ENCODE data around the gene ZNF536. TPM values are rescaled to one million over a fixed set of nuclear protein-coding genes. Genes with fewer than 3 reads are reported as not detected.

The ZNF536 gene
- total RNA-seq, 1 experiment from 2014 or later: 0.35 TPM

- ChIA-PET CTCF (no interaction called here), POLR2A (no interaction called here)
- Mint-ChIP-seq H3K27me3 (ENCODE audit: low read depth) (peaks cover 11% of the 10 kb centered on the region), H3K4me3 (no peak overlapping the region), H3K27ac (no peak overlapping the region), H3K4me1 (peaks cover 41% of the 10 kb centered on the region), H3K9me3 (no peaks in the 10 kb centered on the region), H3K36me3 (no peaks in the 10 kb centered on the region)
- no peak for ATAC-seq
- TF ChIP-seq ZNF671 (CRISPR knock-in tag; IDR thresholded peaks at IDR 0.05) (no peak), IRF1 (CRISPR knock-in tag; IDR thresholded peaks at IDR 0.05) (no peak), IRF2 (CRISPR knock-in tag; IDR thresholded peaks at IDR 0.05; ENCODE audit: borderline replicate concordance, low read depth) (no peak), ZNF281 (CRISPR knock-in tag; IDR thresholded peaks at IDR 0.05) (no peak), GABPB1 (CRISPR knock-in tag; IDR thresholded peaks at IDR 0.05) (no peak), CDX4 (CRISPR knock-in tag; IDR thresholded peaks at IDR 0.05; ENCODE audit: borderline replicate concordance) (no peak), JAZF1 (CRISPR knock-in tag; IDR thresholded peaks at IDR 0.05) (no peak), AFF4 (CRISPR knock-in tag; IDR thresholded peaks at IDR 0.05; ENCODE audit: borderline replicate concordance) (no peak), TEAD1 (CRISPR knock-in tag; IDR thresholded peaks at IDR 0.05) (no peak), ATF3 (CRISPR knock-in tag; conservative IDR thresholded peaks at IDR 0.05) (no peak), STAT6 (CRISPR knock-in tag; conservative IDR thresholded peaks at IDR 0.05; ENCODE audit: low read depth) (no peak), PREB (CRISPR knock-in tag; IDR thresholded peaks at IDR 0.05; ENCODE audit: borderline replicate concordance) (no peak)
- no peak for DNase-seq (ENCODE audit: low spot score)
Measured at GRCh38 chr19:30388819-30389218, 16.6 kb downstream of the ZNF536 start.
